HCT116 (cell line): ENCODE results near the gene CWC27. TPM values are rescaled to one million over a fixed set of nuclear protein-coding genes. Genes with fewer than 3 reads are reported as not detected.

Experiments used
- ATAC-seq: fragments of 200-7000 bp; cut with Tn5 transposase; 2 replicates; pipeline ENCODE4 v1.9.1; 2020; ENCODE audit warnings: mild to moderate bottlenecking, moderate library complexity
- BruUV-seq: library from RNA; stranded (reverse); fragments of 400-500 nt; replicated peaks from 2 replicates; lab custom pipeline; 2021; lab: Mats Ljungman, UMichigan
- CTCF ChIA-PET: fragments of 300-600 bp; sonication (Branson Sonifier 250); formaldehyde crosslinking; loops from one replicate; lab custom pipeline; 2021; ENCODE audit warnings: antibody characterized with exemption; lab: Charles Lee
- POLR2A ChIA-PET: fragments of 300-600, 350-600 bp; sonication (Branson Sonifier 250); formaldehyde crosslinking; loops from one replicate; lab custom pipeline; 2021; ENCODE audit warnings: antibody characterized with exemption; lab: Charles Lee
- RAD21 ChIA-PET, 2 experiments: fragments of 300-600 bp; sonication (Branson Sonifier 250); formaldehyde crosslinking; loops; one replicate each; lab custom pipeline; 2023; ENCODE audit warnings: low total read pairs in 2 of 2; ENCODE audit not compliant: uncharacterized antibody in 2 of 2, unreplicated experiment in 2 of 2, low non-redundant PET in 1 of 2; lab: Charles Lee
- DNase-seq: peaks from one replicate; pipeline ENCODE4 v3.0.0-alpha.2; 2010; ENCODE audit warnings: low read depth, low spot score
- H2AFZ ChIP-seq: fragments of 200-600 bp; shearing (Covaris generic), sonication (generic); 2 replicates; pipeline ENCODE4 v1.6.1; 2017; ENCODE audit warnings: low read depth, mixed run types, mixed read lengths, antibody characterized with exemption, low read length; ENCODE audit not compliant: poor library complexity, severe bottlenecking
- H3K27ac ChIP-seq: 2 replicates; pipeline ENCODE4 v1.5.1; 2012; ENCODE audit warnings: low read depth, low read length
- H3K27me3 ChIP-seq: fragments of 200-600 bp; sonication (generic); 2 replicates; pipeline ENCODE4 v1.6.1; 2016; ENCODE audit warnings: mixed run types, low read length, mixed read lengths; ENCODE audit not compliant: insufficient read depth
- H3K36me3 ChIP-seq, 2 experiments: fragments of 200-500 bp in 1 of 2; fragments of 200-600 bp in 1 of 2; sonication (Bioruptor generic) in 1 of 2; sonication (generic) in 1 of 2; 2 replicates each; pipeline versions ENCODE4 v1.5.1 to v1.6.1; 2014 to 2016; ENCODE audit warnings: low read length in 2 of 2, inconsistent platforms in 1 of 2, mixed read lengths in 1 of 2, mixed run types in 1 of 2; ENCODE audit not compliant: insufficient read depth in 2 of 2, control insufficient read depth in 1 of 2
- H3K4me1 ChIP-seq, 2 experiments: fragments of 200-600 bp in 1 of 2; sonication (generic) in 1 of 2; 2 replicates each; pipeline versions ENCODE4 v1.5.1 to v1.6.1; 2012 to 2017; ENCODE audit warnings: low read length in 2 of 2, inconsistent platforms in 1 of 2, mild to moderate bottlenecking in 1 of 2, mixed read lengths in 1 of 2, mixed run types in 1 of 2, moderate library complexity in 1 of 2; ENCODE audit not compliant: insufficient read depth in 2 of 2, control insufficient read depth in 1 of 2
- H3K4me2 ChIP-seq: fragments of 200-600 bp; sonication (generic); 2 replicates; pipeline ENCODE4 v1.6.1; 2017; ENCODE audit warnings: mixed run types, low read length, mixed read lengths
- H3K4me3 ChIP-seq, 2 experiments: fragments of 200-600 bp in 1 of 2; sonication (generic) in 1 of 2; replicated peaks in 1 of 2; 2 replicates each; pipeline ENCODE4 v1.5.1; 2011 to 2016; ENCODE audit warnings: low read length in 2 of 2, control low read depth in 1 of 2, low read depth in 1 of 2, mild to moderate bottlenecking in 1 of 2, mixed read lengths in 1 of 2, mixed run types in 1 of 2
- H3K79me2 ChIP-seq: fragments of 200-600 bp; sonication (generic); 2 replicates; pipeline ENCODE4 v1.6.1; 2017; ENCODE audit warnings: mild to moderate bottlenecking, mixed run types, low read length, moderate library complexity, mixed read lengths; ENCODE audit not compliant: insufficient read depth
- H3K9ac ChIP-seq: fragments of 200-600 bp; sonication (generic); 2 replicates; pipeline ENCODE4 v1.6.1; 2016; ENCODE audit warnings: low read length, mixed read lengths
- H3K9me2 ChIP-seq: fragments of 200-600 bp; sonication (generic), shearing (Covaris generic); 2 replicates; pipeline ENCODE4 v1.6.1; 2017; ENCODE audit warnings: mixed run types, mild to moderate bottlenecking, moderate library complexity; ENCODE audit not compliant: insufficient read depth
- H3K9me3 ChIP-seq, 2 experiments: fragments of 200-500 bp in 1 of 2; fragments of 200-600 bp in 1 of 2; sonication (Bioruptor generic) in 1 of 2; sonication (generic) in 1 of 2; 2 replicates each; pipeline ENCODE4 v1.6.1; 2014 to 2017; ENCODE audit warnings: low read length in 2 of 2, mixed read lengths in 2 of 2, inconsistent platforms in 1 of 2, low read depth in 1 of 2, mild to moderate bottlenecking in 1 of 2, mixed run types in 1 of 2, moderate library complexity in 1 of 2; ENCODE audit not compliant: control insufficient read depth in 1 of 2, insufficient read depth in 1 of 2
- H4K20me1 ChIP-seq: fragments of 200-600 bp; sonication (generic), shearing (Covaris generic); 2 replicates; pipeline ENCODE4 v1.6.1; 2017; ENCODE audit warnings: mixed run types, mild to moderate bottlenecking, moderate library complexity; ENCODE audit not compliant: insufficient read depth
- CBX3 ChIP-seq: IDR thresholded peaks from 2 replicates; pipeline ENCODE4 v1.6.1; 2012; ENCODE audit warnings: low read depth
- EGR1 ChIP-seq: IDR thresholded peaks from 2 replicates; pipeline ENCODE4 v1.6.1; 2012; ENCODE audit warnings: low read depth
- ELF1 ChIP-seq: IDR thresholded peaks from 2 replicates; pipeline ENCODE4 v1.6.1; 2012; ENCODE audit warnings: low read depth, borderline replicate concordance
- EZH2phosphoT487 ChIP-seq: fragments of 200-600 bp; IDR thresholded peaks from 2 replicates; pipeline ENCODE4 v1.6.1; 2018; ENCODE audit warnings: antibody characterized with exemption, borderline replicate concordance
- FOSL1 ChIP-seq: IDR thresholded peaks from 2 replicates; pipeline ENCODE4 v1.6.1; 2012; ENCODE audit warnings: low read depth
- JUND ChIP-seq: IDR thresholded peaks from 2 replicates; pipeline ENCODE4 v1.6.1; 2012
- POLR2A ChIP-seq: IDR thresholded peaks from 2 replicates; pipeline ENCODE4 v1.7.0; 2011; ENCODE audit warnings: borderline replicate concordance; ENCODE audit not compliant: insufficient read depth, insufficient read length; ENCODE audit errors: extremely low read depth
- POLR2AphosphoS5 ChIP-seq: IDR thresholded peaks from 2 replicates; pipeline ENCODE4 v1.6.1; 2011; ENCODE audit warnings: mild to moderate bottlenecking, low read depth, low read length, moderate library complexity
- RAD21 ChIP-seq: IDR thresholded peaks from 2 replicates; pipeline ENCODE4 v1.6.1; 2012; ENCODE audit warnings: low read depth, mild to moderate bottlenecking
- REST ChIP-seq: IDR thresholded peaks from 2 replicates; pipeline ENCODE4 v1.6.1; 2012; ENCODE audit warnings: low read depth
- SRF ChIP-seq: IDR thresholded peaks from 2 replicates; pipeline ENCODE4 v1.6.1; 2012; ENCODE audit warnings: low read depth
- YY1 ChIP-seq: IDR thresholded peaks from 2 replicates; pipeline ENCODE4 v1.6.1; 2011; ENCODE audit warnings: low read length, low read depth, moderate library complexity, mild to moderate bottlenecking; ENCODE audit not compliant: insufficient replicate concordance; ENCODE audit errors: extremely low read depth
- ZFX ChIP-seq: fragments of 450-650 bp; IDR thresholded peaks from 2 replicates; pipeline ENCODE4 v1.6.1; 2017
- ZNF274 ChIP-seq: fragments of 200-500 bp; sonication (Bioruptor generic); IDR thresholded peaks from 2 replicates; pipeline ENCODE4 v1.6.1; 2014; ENCODE audit warnings: mild to moderate bottlenecking, low read depth, low read length, inconsistent platforms
- intact Hi-C: fragments of 100-400 bp; cut with micrococcal nuclease; formaldehyde crosslinking; loops from 2 replicates; pipeline ENCODE4 v1.10.0; 2022
- total RNA-seq: library from RNA; stranded (reverse); gene quantifications from one replicate; pipeline ENCODE4 v1.2.1, GENCODE V29; 2021; ENCODE audit not compliant: unreplicated experiment
- TF ChIP-seq, protein P1 (sequence below): IDR thresholded peaks from 2 replicates; pipeline ENCODE4 v1.6.1; 2012
- TF ChIP-seq, protein P2 (sequence below): IDR thresholded peaks from 2 replicates; pipeline ENCODE4 v1.6.1; 2012
- TF ChIP-seq, protein P3 (sequence below), 3 experiments: fragments of 200-600 bp in 1 of 3; sonication (generic) in 1 of 3; IDR thresholded peaks in 2 of 3; conservative IDR thresholded peaks in 1 of 3; 2 replicates each; pipeline ENCODE4 v1.5.1; 2012 to 2017; ENCODE audit warnings: low read depth in 2 of 3, low read length in 2 of 3, antibody characterized with exemption in 1 of 3, borderline replicate concordance in 1 of 3, control low read depth in 1 of 3, mild to moderate bottlenecking in 1 of 3, mixed read lengths in 1 of 3, mixed run types in 1 of 3, moderate library complexity in 1 of 3; ENCODE audit not compliant: insufficient read depth in 1 of 3

The CWC27 gene
- total RNA-seq, 1 experiment from 2014 or later, result 29.1 TPM

DNA sequence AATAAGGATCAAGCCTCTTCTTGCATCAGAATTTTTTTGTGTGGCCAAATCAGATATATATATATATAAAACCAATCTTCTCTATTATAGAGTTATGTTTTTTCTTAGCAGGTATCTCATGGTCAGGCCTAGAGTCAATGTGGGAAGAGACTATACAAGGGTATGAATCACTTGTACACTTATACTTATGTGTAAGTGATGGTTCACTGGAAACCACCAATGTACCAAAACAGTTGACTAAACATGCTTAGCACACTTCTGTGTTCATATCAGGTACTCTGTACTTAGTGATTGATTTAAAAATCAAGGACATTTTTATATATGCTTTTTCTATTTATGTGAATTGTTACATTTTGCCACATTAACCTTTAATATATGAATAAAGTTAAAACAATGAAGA lies 92.6 kb downstream of the CWC27 start (continued):
- TF ChIP-seq REST (no peak), ELF1 (no peak), ZFX (no peak), CBX3 (no peak), EZH2phosphoT487 (no peak)
- TF ChIP-seq, all 23 proteins: peak for 0

GRCh38 chr5:64864171-64864570 lies 95.4 kb downstream of the CWC27 start:
- no peak overlapping the region for H3K27ac ChIP-seq
- no peaks in the 10 kb centered on the region for H4K20me1 ChIP-seq
- H3K27me3 ChIP-seq, result no peaks in the 10 kb centered on the region
- no peaks in the 10 kb centered on the region for H3K9me2 ChIP-seq
- intact Hi-C loops, result no loop called here
- ChIA-PET POLR2A (no interaction called here), CTCF (no interaction called here), RAD21 (no interaction called here)
- H3K4me2 ChIP-seq, result no peak overlapping the region
- H3K9me3 ChIP-seq, result no peaks in the 10 kb centered on the region
- BruUV-seq, result no TSS peak
- H2AFZ ChIP-seq, result no peak overlapping the region
- no peaks in the 10 kb centered on the region for H3K79me2 ChIP-seq
- DNase-seq, result no peak
- no peaks in the 10 kb centered on the region for H3K36me3 ChIP-seq
- no peak for ATAC-seq
- H3K4me1 ChIP-seq, result peaks cover 1 to 2% of the 10 kb centered on the region in 2 experiments; a peak in 3 of 4 replicates
- H3K9ac ChIP-seq, result no peak overlapping the region
- H3K4me3 ChIP-seq, result no peak overlapping the region
- TF ChIP-seq ELF1 (no peak), RAD21 (no peak), YY1 (no peak), JUND (no peak), POLR2AphosphoS5 (no peak), REST (no peak), EGR1 (no peak), ZNF274 (no peak), SRF (no peak), POLR2A (no peak), CBX3 (no peak), FOSL1 (no peak)
- TF ChIP-seq, protein P1, sequence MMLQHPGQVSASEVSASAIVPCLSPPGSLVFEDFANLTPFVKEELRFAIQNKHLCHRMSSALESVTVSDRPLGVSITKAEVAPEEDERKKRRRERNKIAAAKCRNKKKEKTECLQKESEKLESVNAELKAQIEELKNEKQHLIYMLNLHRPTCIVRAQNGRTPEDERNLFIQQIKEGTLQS, result no peak
- TF ChIP-seq, protein P2, sequence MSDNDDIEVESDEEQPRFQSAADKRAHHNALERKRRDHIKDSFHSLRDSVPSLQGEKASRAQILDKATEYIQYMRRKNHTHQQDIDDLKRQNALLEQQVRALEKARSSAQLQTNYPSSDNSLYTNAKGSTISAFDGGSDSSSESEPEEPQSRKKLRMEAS, result no peak
- TF ChIP-seq, protein P3, sequence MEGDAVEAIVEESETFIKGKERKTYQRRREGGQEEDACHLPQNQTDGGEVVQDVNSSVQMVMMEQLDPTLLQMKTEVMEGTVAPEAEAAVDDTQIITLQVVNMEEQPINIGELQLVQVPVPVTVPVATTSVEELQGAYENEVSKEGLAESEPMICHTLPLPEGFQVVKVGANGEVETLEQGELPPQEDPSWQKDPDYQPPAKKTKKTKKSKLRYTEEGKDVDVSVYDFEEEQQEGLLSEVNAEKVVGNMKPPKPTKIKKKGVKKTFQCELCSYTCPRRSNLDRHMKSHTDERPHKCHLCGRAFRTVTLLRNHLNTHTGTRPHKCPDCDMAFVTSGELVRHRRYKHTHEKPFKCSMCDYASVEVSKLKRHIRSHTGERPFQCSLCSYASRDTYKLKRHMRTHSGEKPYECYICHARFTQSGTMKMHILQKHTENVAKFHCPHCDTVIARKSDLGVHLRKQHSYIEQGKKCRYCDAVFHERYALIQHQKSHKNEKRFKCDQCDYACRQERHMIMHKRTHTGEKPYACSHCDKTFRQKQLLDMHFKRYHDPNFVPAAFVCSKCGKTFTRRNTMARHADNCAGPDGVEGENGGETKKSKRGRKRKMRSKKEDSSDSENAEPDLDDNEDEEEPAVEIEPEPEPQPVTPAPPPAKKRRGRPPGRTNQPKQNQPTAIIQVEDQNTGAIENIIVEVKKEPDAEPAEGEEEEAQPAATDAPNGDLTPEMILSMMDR (IDR thresholded peaks at IDR 0.05 in 2 of 3, conservative IDR thresholded peaks at IDR 0.05 in 1 of 3; ENCODE audit: borderline replicate concordance in 1 of 3, insufficient read depth in 1 of 3, low read depth in 2 of 3, low read length in 2 of 3), result no peak
